ENCODE data around the gene PCDHA7.

PCDHA7 gene

GRCh38 chr5:140857177-140857986 is 23.3 kb downstream of the PCDHA7 start:
- no peak for DNase-seq (ENCODE audit: low read depth in 2 of 2)
- TF ChIP-seq CTCF (IDR thresholded peaks at IDR 0.05; ENCODE audit: low read depth, low read length), result no peak
- no peak overlapping the region for H3K4me3 ChIP-seq (replicated peaks in 1 of 2; ENCODE audit: low read depth in 2 of 2, low read length in 2 of 2)

GRCh38 chr5:140857987-140858240 is 23.8 kb downstream of the PCDHA7 start:
- H3K4me3 ChIP-seq (replicated peaks in 1 of 2; ENCODE audit: low read depth in 2 of 2, low read length in 2 of 2), result no peak overlapping the region
- no peak for TF ChIP-seq CTCF (IDR thresholded peaks at IDR 0.05; ENCODE audit: low read depth, low read length)
- no peak for DNase-seq (ENCODE audit: low read depth in 2 of 2)

GRCh38 chr5:140862441-140863295 is 28.6 kb downstream of the PCDHA7 start:
- TF ChIP-seq CTCF (IDR thresholded peaks at IDR 0.05; ENCODE audit: low read depth, low read length), result no peak
- DNase-seq (ENCODE audit: low read depth in 2 of 2), result no peak
- no peak overlapping the region for H3K4me3 ChIP-seq (replicated peaks in 1 of 2; ENCODE audit: low read depth in 2 of 2, low read length in 2 of 2)

DNA sequence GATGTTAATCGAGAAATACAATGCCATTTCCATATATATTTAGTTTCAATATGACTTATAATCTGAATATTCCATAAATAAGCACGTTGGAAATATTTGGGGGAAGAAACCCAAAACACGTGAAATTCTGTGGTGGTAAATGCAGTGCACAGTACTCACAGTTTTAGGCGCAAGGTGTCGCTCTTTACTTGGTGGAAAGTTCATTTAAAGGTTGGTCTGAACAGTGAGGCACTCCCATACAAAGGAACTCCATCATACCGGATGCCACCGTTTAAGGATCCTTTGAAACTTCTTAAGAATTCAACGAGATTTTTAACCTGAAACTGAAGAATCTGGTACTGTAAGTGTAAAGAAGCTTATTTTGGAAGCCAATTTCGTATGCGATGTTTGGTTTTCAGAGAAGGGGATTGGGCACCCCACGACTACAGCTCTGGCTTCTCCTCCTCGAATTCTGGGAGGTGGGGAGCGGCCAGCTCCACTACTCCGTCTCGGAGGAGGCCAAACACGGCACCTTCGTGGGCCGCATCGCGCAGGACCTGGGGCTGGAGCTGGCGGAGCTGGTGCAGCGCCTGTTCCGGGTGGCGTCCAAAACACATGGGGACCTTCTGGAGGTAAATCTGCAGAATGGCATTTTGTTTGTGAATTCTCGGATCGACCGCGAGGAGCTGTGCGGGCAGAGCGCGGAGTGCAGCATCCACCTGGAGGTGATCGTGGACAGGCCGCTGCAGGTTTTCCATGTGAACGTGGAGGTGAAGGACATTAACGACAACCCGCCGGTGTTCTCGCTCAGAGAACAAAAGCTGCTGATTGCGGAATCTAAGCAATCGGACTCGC is 34.9 kb downstream of the PCDHA7 start, which contains the start of gene PCDHA11:
PCDHA11 (plus strand) TSS at position 237 of the 834 bp plus-strand sequence; CDS start at position 384, 147 bp downstream.
- no peak within 1 kb of the TSS for H3K4me3 ChIP-seq (replicated peaks in 1 of 2; ENCODE audit: low read depth in 2 of 2, low read length in 2 of 2)
- TF ChIP-seq CTCF (IDR thresholded peaks at IDR 0.05; ENCODE audit: low read depth, low read length), result peak; percentile 20
- peak in 1 of 2 donors; percentile 10 for DNase-seq (ENCODE audit: low read depth in 2 of 2)

DNA sequence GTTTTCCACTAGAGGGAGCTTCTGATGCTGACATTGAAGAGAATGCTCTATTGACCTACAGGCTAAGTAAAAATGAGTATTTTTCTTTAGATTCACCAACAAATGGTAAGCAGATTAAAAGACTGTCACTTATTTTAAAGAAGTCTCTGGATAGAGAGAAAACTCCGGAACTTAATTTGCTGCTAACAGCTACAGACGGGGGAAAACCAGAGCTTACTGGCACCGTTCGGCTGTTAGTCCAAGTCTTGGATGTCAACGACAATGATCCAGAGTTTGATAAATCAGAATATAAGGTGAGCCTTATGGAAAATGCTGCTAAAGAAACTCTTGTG is 35.5 kb downstream of the PCDHA7 start:
- TF ChIP-seq CTCF (IDR thresholded peaks at IDR 0.05; ENCODE audit: low read depth, low read length), result no peak
- peak in 1 of 2 donors; percentile 33 for DNase-seq (ENCODE audit: low read depth in 2 of 2)
- H3K4me3 ChIP-seq (replicated peaks in 1 of 2; ENCODE audit: low read depth in 2 of 2, low read length in 2 of 2), result no peak overlapping the region
